ENCODE measurements around the gene RNASET2. TPM values are rescaled to one million over a fixed set of nuclear protein-coding genes. Genes with fewer than 3 reads are reported as not detected.

RNASET2 gene
- total and polyA plus RNA-seq, 10 of the 15 experiments (the other 5 are each of a cell fraction or from before 2014, with no cell fraction given): 5.5 to 225 (median 50.2) TPM

GRCh38 chr6:166970091-166970490, 13.7 kb upstream of the RNASET2 start (continued):
- no peak for TF ChIP-seq CEBPZ (IDR thresholded peaks at IDR 0.05; ENCODE audit: low read depth, low read length)
- no peak for TF ChIP-seq BHLHE40 (IDR thresholded peaks at IDR 0.05; ENCODE audit: borderline replicate concordance in 1 of 2, low read depth in 2 of 2, low read length in 1 of 2)
- no peak for TF ChIP-seq NFXL1 (IDR thresholded peaks at IDR 0.05; ENCODE audit: borderline replicate concordance)
- TF ChIP-seq ZBTB4 (CRISPR knock-in tag; IDR thresholded peaks at IDR 0.05): no peak
- TF ChIP-seq MTA2 (IDR thresholded peaks at IDR 0.05; ENCODE audit: low read depth): no peak
- TF ChIP-seq DPF2 (IDR thresholded peaks at IDR 0.05): no peak
- no peak for TF ChIP-seq CREM (IDR thresholded peaks at IDR 0.05; ENCODE audit: low read depth)
- no peak for TF ChIP-seq ZNF24 (IDR thresholded peaks at IDR 0.05)

Measured in GM12878 (cell line).